HL-60 (cell line): Measurements from ENCODE around the gene POLR1B.
"Not testable (repeated sequence)": the region's sequence is repeated elsewhere in the genome, so short reads cannot be mapped to it uniquely, and the experiment has no call there.

Experiments
- DNase-seq, 2 experiments: peaks; one replicate each; pipeline ENCODE4 v3.0.0-alpha.2; 2010 to 2020; ENCODE audit warnings: low read depth in 1 of 2, low spot score in 1 of 2
- H3K27ac ChIP-seq: fragments of 250-450 bp; sonication (Bioruptor Pico); replicated peaks from 2 replicates; pipeline ENCODE4 v1.5.1; 2020; ENCODE audit warnings: mild to moderate bottlenecking, moderate library complexity
- H3K27me3 ChIP-seq: fragments of 250-450 bp; sonication (Bioruptor Pico); 2 replicates; pipeline ENCODE4 v1.5.1; 2021; ENCODE audit warnings: mild to moderate bottlenecking, moderate library complexity; ENCODE audit not compliant: insufficient read depth, poor library complexity, severe bottlenecking
- H3K4me3 ChIP-seq: replicated peaks from 2 replicates; pipeline ENCODE4 v1.5.1; 2011; ENCODE audit warnings: mild to moderate bottlenecking, control low read depth, low read length; ENCODE audit not compliant: insufficient read depth
- CTCF ChIP-seq: IDR thresholded peaks from one replicate; pipeline ENCODE4 v1.5.1; 2011; ENCODE audit warnings: low read length, control low read depth, inconsistent platforms; ENCODE audit not compliant: insufficient read depth
- GABPA ChIP-seq: IDR thresholded peaks from 2 replicates; pipeline ENCODE4 v1.6.1; 2012; ENCODE audit warnings: low read depth
- POLR2AphosphoS5 ChIP-seq: IDR thresholded peaks from 2 replicates; pipeline ENCODE4 v1.6.1; 2012; ENCODE audit warnings: low read depth
- SPI1 ChIP-seq: IDR thresholded peaks from 2 replicates; pipeline ENCODE4 v1.6.1; 2012; ENCODE audit warnings: low read depth, mild to moderate bottlenecking, borderline replicate concordance
- TF ChIP-seq, protein P1 (sequence below): IDR thresholded peaks from 2 replicates; pipeline ENCODE4 v1.6.1; 2012; ENCODE audit warnings: low read depth; ENCODE audit not compliant: insufficient replicate concordance

The POLR1B gene

GRCh38 chr2:112529757-112530156 lies 12.5 kb upstream of the POLR1B start:
- peak in 1 of 2 experiments; percentile 4 for DNase-seq
- TF ChIP-seq SPI1 (peak; percentile 71), CTCF (no peak)

GRCh38 chr2:112530728-112531127 lies 11.5 kb upstream of the POLR1B start:
- DNase-seq: no peak
- no peak for TF ChIP-seq SPI1
- TF ChIP-seq POLR2AphosphoS5: no peak
- TF ChIP-seq, protein P1, sequence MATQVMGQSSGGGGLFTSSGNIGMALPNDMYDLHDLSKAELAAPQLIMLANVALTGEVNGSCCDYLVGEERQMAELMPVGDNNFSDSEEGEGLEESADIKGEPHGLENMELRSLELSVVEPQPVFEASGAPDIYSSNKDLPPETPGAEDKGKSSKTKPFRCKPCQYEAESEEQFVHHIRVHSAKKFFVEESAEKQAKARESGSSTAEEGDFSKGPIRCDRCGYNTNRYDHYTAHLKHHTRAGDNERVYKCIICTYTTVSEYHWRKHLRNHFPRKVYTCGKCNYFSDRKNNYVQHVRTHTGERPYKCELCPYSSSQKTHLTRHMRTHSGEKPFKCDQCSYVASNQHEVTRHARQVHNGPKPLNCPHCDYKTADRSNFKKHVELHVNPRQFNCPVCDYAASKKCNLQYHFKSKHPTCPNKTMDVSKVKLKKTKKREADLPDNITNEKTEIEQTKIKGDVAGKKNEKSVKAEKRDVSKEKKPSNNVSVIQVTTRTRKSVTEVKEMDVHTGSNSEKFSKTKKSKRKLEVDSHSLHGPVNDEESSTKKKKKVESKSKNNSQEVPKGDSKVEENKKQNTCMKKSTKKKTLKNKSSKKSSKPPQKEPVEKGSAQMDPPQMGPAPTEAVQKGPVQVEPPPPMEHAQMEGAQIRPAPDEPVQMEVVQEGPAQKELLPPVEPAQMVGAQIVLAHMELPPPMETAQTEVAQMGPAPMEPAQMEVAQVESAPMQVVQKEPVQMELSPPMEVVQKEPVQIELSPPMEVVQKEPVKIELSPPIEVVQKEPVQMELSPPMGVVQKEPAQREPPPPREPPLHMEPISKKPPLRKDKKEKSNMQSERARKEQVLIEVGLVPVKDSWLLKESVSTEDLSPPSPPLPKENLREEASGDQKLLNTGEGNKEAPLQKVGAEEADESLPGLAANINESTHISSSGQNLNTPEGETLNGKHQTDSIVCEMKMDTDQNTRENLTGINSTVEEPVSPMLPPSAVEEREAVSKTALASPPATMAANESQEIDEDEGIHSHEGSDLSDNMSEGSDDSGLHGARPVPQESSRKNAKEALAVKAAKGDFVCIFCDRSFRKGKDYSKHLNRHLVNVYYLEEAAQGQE: no peak
- TF ChIP-seq GABPA: no peak
- no peak for TF ChIP-seq CTCF
- Histone ChIP-seq H3K4me3 (no peak overlapping the region), H3K27ac (no peak overlapping the region), H3K27me3 (no peaks in the 10 kb centered on the region)

More at GRCh38 chr2:112529757-112530156, 12.5 kb upstream of the POLR1B start:
- H3K27ac ChIP-seq: no peak overlapping the region
- H3K4me3 ChIP-seq: no peak overlapping the region
- H3K27me3 ChIP-seq: no peaks in the 10 kb centered on the region

DNA sequence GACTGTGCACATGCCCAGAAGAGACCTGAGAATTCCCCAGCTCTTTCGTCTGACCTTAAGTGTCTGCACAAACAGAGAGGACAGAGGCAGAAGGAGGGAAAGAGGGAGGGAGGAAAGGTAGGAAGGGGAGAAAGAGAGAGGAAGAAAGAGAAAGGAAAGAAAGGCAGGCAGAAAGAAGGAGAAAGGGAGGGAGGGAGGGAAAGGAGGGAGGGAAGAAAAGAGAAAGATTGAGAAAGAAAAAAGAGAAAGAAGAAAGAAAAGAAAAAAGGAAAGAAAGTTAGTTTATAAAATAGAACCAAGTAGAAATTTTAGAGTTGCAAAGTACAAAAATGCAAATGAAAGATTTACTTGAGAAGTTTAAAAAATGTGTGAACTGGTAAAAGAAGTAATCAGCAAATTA lies 7.4 kb upstream of the POLR1B start:
- Histone ChIP-seq H3K27me3 (no peaks in the 10 kb centered on the region), H3K4me3 (no peak overlapping the region), H3K27ac (no peak overlapping the region)
- no peak for DNase-seq
- TF ChIP-seq GABPA (no peak), CTCF (no peak), POLR2AphosphoS5 (no peak), SPI1 (no peak)
- TF ChIP-seq, protein P1: no peak

DNA sequence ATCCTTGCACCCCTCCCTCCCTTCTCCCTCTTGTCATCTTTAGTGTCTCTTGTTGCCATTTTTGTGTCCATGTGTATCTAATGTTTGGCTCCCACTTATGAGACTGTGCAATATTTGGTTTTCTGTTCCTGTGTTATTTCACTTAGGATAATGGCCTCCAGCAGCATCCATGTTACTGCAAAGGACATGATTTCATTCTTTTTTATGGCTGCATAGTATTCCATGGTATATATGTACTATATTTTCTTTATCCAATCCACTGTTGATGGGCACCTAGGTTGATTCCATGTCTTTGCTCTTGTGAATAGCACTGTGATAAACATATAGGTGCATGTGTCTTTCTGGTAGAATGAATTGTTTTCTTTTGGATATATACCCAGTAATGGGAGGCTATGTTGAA lies 5.6 kb upstream of the POLR1B start:
- H3K27ac ChIP-seq, H3K27me3 ChIP-seq, H3K4me3 ChIP-seq, DNase-seq: not testable (repeated sequence)
